Erythroblast (primary cell): ENCODE results near the gene ARHGEF11.

Source experiments
- GATA1 ChIP-seq: IDR thresholded peaks from 2 replicates; pipeline ENCODE4 v1.6.1; 2011; ENCODE audit warnings: low read depth, mild to moderate bottlenecking, control low read depth, low read length, moderate library complexity
- POLR2A ChIP-seq: IDR thresholded peaks from 2 replicates; pipeline ENCODE4 v1.6.1; 2011; ENCODE audit warnings: mild to moderate bottlenecking, low read length

GRCh38 chr1:157081707-157082106 is 36.2 kb upstream of the ARHGEF11 start:
- no peak for TF ChIP-seq POLR2A
- no peak for TF ChIP-seq GATA1
